HepG2 (cell line): ENCODE data around the gene IKZF3. TPM values are rescaled to one million over a fixed set of nuclear protein-coding genes. Genes with fewer than 3 reads are reported as not detected.

Experiments
- ATAC-seq: fragments of 200-7000 bp; cut with Tn5 transposase; 3 replicates; pipeline ENCODE4 v1.9.1; 2020; ENCODE audit warnings: mild to moderate bottlenecking, moderate library complexity
- BruUV-seq: library from RNA; stranded (reverse); fragments of 400-500 nt; replicated peaks from 2 replicates; lab custom pipeline; 2021; lab: Mats Ljungman, UMichigan
- CTCF ChIA-PET: fragments of 300-600 bp; formaldehyde crosslinking; extraction: SDS; loops from one replicate; lab custom pipeline; 2021; ENCODE audit warnings: low total read pairs, inconsistent platforms, low intra/inter-chr PET ratio; lab: Yijun Ruan, JAX
- POLR2A ChIA-PET: fragments of 350-600 bp; sonication (Branson Sonifier 250); formaldehyde crosslinking; loops from one replicate; lab custom pipeline; 2020; ENCODE audit warnings: antibody characterized with exemption, inconsistent platforms; lab: Yijun Ruan, JAX
- DNase-seq: peaks from one replicate; pipeline ENCODE4 v3.0.0-alpha.2; 2015; ENCODE audit warnings: low spot score
- FAIRE-seq: peaks from 3 replicates; lab custom pipeline; 2011; peaks lifted over from hg19 to GRCh38; lab: Jason Lieb, UNC
- H2AFZ ChIP-seq: one replicate; pipeline ENCODE4 v1.6.1; 2011; ENCODE audit warnings: low read length, inconsistent platforms
- H3K27ac ChIP-seq: fragments of 300-600 bp; 3 replicates; pipeline ENCODE4 v1.8.0; 2011; ENCODE audit warnings: mixed run types, mild to moderate bottlenecking, mixed read lengths, low read length, inconsistent platforms; ENCODE audit not compliant: insufficient read depth; ENCODE audit errors: extremely low read length
- H3K27me3 ChIP-seq, 2 experiments: fragments of 200-600 bp in 1 of 2; 2 replicates in 1 of 2; 3 replicates in 1 of 2; pipeline versions ENCODE4 v1.6.0 to v1.8.0; 2011; ENCODE audit warnings: low read length in 2 of 2, mild to moderate bottlenecking in 2 of 2, moderate library complexity in 2 of 2, inconsistent platforms in 1 of 2; ENCODE audit not compliant: insufficient read depth in 2 of 2, control insufficient read depth in 1 of 2
- H3K36me3 ChIP-seq, 2 experiments: fragments of 200-600 bp in 1 of 2; replicated peaks in 1 of 2; 2 replicates in 1 of 2; 3 replicates in 1 of 2; pipeline versions ENCODE4 v1.5.1 to v1.8.0; 2011; ENCODE audit warnings: low read length in 2 of 2, inconsistent platforms in 1 of 2; ENCODE audit not compliant: insufficient read depth in 2 of 2, control insufficient read depth in 1 of 2
- H3K4me1 ChIP-seq: 2 replicates; pipeline ENCODE4 v1.5.1; 2012; ENCODE audit warnings: low read length, inconsistent platforms; ENCODE audit not compliant: insufficient read depth
- H3K4me2 ChIP-seq: 2 replicates; pipeline ENCODE4 v1.6.0; 2011; ENCODE audit warnings: low read depth, low read length, inconsistent platforms
- H3K4me3 ChIP-seq, 3 experiments: fragments of 200-600 bp in 1 of 3; sonication (generic), shearing (Covaris generic) in 1 of 3; replicated peaks in 1 of 3; 2 replicates each; pipeline ENCODE4 v1.5.1; 2011 to 2016; ENCODE audit warnings: low read length in 3 of 3, inconsistent platforms in 2 of 3, low read depth in 2 of 3, mild to moderate bottlenecking in 2 of 3, control low read depth in 1 of 3, mixed read lengths in 1 of 3; ENCODE audit not compliant: insufficient read depth in 1 of 3
- H3K79me2 ChIP-seq: one replicate; pipeline ENCODE4 v1.6.1; 2011; ENCODE audit warnings: low read length, inconsistent platforms; ENCODE audit not compliant: insufficient read depth
- H3K9ac ChIP-seq: 2 replicates; pipeline ENCODE4 v1.6.0; 2011; ENCODE audit warnings: mild to moderate bottlenecking, low read depth, low read length, inconsistent platforms; ENCODE audit not compliant: insufficient read depth
- H3K9me3 ChIP-seq: 2 replicates; pipeline ENCODE4 v1.5.1; 2012; ENCODE audit warnings: mild to moderate bottlenecking, low read length
- H4K20me1 ChIP-seq: 2 replicates; pipeline ENCODE4 v1.6.0; 2011; ENCODE audit warnings: inconsistent platforms, mild to moderate bottlenecking, low read length, moderate library complexity; ENCODE audit not compliant: insufficient read depth
- ADNP ChIP-seq: sonication (generic); formaldehyde crosslinking; IDR thresholded peaks from 2 replicates; pipeline ENCODE4 v1.4.0; 2020; ENCODE audit warnings: missing genetic modification reagents
- JUNB ChIP-seq: sonication (generic); formaldehyde crosslinking; IDR thresholded peaks from 2 replicates; pipeline ENCODE4 v1.8.0; 2022; ENCODE audit warnings: missing genetic modification reagents, mild to moderate bottlenecking, borderline replicate concordance
- RFXANK ChIP-seq: IDR thresholded peaks from 2 replicates; pipeline ENCODE4 v1.6.1; 2016
- SMC3 ChIP-seq: IDR thresholded peaks from 2 replicates; pipeline ENCODE4 v1.6.1; 2011; ENCODE audit warnings: low read length, improper control_type of control experiment
- STAG1 ChIP-seq: sonication (generic); formaldehyde crosslinking; IDR thresholded peaks from 2 replicates; pipeline ENCODE4 v1.4.0; 2020; ENCODE audit warnings: missing genetic modification reagents
- WGBS: methylation state at CpG from one replicate; pipeline ENCODE4 v1.1.6; 2017; ENCODE audit warnings: low lambda C conversion rate; 5-methylcytosine and 5-hydroxymethylcytosine counted together
- in situ Hi-C: cut with HindIII; loops from 2 replicates; pipeline ENCODE4 v1.10.0; 2017; ENCODE audit warnings: low pct_unique_long_range_greater_than_20kb; ENCODE audit not compliant: extremely low pct_ligation_motif_present
- intact Hi-C: fragments of 100-400 bp; cut with micrococcal nuclease; formaldehyde crosslinking; loops from one replicate; pipeline ENCODE4 v1.10.0; 2022; ENCODE audit not compliant: unreplicated experiment
- polyA plus RNA-seq, 8 experiments: library from polyadenylated mRNA; depleted of rRNA in 3 of 8; stranded (reverse) in 7 of 8; unstranded in 1 of 8; fragments of >200 nt; fragmentation: Illumina TruSeq in 4 of 8; extraction: Trizol in 4 of 8; gene quantifications; 2 replicates each; pipeline versions ENCODE4 v1.2.1 to v1.2.3, GENCODE V29; 2011 to 2016; ENCODE audit warnings: low read depth in 4 of 8, missing spikeins in 1 of 8, mixed read lengths in 1 of 8; ENCODE audit not compliant: insufficient read depth in 1 of 8
- total RNA-seq, 5 experiments: library from RNA; depleted of rRNA; stranded (reverse); fragments of >200 nt; fragmentation: Illumina TruSeq; extraction: Trizol; gene quantifications; 2 replicates each; pipeline ENCODE4 v1.2.3, GENCODE V29; 2016; ENCODE audit warnings: low read depth in 1 of 5
- TF ChIP-seq, protein P1 (sequence below): sonication (generic); formaldehyde crosslinking; IDR thresholded peaks from 2 replicates; pipeline ENCODE4 v1.4.0; 2020; ENCODE audit warnings: mild to moderate bottlenecking, missing genetic modification reagents
- TF ChIP-seq, protein P2 (sequence below): sonication (generic); formaldehyde crosslinking; IDR thresholded peaks from 2 replicates; pipeline ENCODE4 v1.5.0; 2020; ENCODE audit warnings: mild to moderate bottlenecking, missing genetic modification reagents, moderate library complexity
- TF ChIP-seq, protein P3 (sequence below): IDR thresholded peaks from 2 replicates; pipeline ENCODE4 v1.6.1; 2012; ENCODE audit warnings: low read depth, low read length, improper control_type of control experiment

The IKZF3 gene
- total and polyA plus RNA-seq, 2 of the 13 experiments (the other 11 are each of a cell fraction or from before 2014, with no cell fraction given): not detected

DNA sequence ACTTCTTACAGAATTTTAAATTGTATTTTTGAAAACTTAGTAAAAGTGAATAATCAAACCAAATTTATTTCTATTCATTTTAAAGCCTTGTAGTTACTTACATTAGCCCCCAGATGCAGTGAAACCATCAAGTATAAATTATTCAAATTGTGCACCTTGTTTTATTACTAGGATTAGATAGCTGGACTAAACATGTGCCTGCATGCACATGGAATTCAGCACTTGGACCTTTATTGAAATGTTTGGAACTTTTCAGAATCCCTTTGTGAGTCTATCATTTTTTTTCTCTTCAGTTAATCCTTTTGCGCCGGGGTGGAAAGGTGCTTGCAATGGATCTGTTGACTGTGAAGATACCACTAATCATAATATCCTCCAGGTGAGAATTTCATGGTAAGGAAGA is 8.6 kb upstream of the IKZF3 start:
- ChIA-PET CTCF (interaction anchor here (0.6 to 1.4 kb wide), 5 partner anchors 44 to 141 kb away, joined by 3 to 14 read pairs (median 4); partner anchors contain the start of gene PSMD3), POLR2A (no interaction called here)
- no peak overlapping the region for H3K4me2 ChIP-seq
- H3K27ac ChIP-seq: no peak overlapping the region
- H3K36me3 ChIP-seq: no peaks in the 10 kb centered on the region
- no peak overlapping the region for H3K4me3 ChIP-seq
- no peak overlapping the region for H3K9ac ChIP-seq
- ATAC-seq (no peak), FAIRE-seq (no peak), DNase-seq (peak; percentile 20)
- in situ Hi-C loops: loop anchor here (5.0 kb wide), 1 partner anchor 110 kb away; the partner anchor contains the start of gene PSMD3
- H3K79me2 ChIP-seq: no peaks in the 10 kb centered on the region
- no peak overlapping the region for H2AFZ ChIP-seq
- 54% methylated on average over 2 of the region's 2 CpGs for WGBS
- BruUV-seq: no TSS peak
- TF ChIP-seq SMC3 (peak; percentile 45; the same call in 1 of the 2 replicates), ADNP (CRISPR knock-in tag) (no peak), STAG1 (CRISPR knock-in tag) (peak; percentile 70), JUNB (CRISPR knock-in tag) (no peak), RFXANK (CRISPR knock-in tag) (peak; percentile 81; the same call in 1 of the 2 replicates)
- TF ChIP-seq, protein P1, sequence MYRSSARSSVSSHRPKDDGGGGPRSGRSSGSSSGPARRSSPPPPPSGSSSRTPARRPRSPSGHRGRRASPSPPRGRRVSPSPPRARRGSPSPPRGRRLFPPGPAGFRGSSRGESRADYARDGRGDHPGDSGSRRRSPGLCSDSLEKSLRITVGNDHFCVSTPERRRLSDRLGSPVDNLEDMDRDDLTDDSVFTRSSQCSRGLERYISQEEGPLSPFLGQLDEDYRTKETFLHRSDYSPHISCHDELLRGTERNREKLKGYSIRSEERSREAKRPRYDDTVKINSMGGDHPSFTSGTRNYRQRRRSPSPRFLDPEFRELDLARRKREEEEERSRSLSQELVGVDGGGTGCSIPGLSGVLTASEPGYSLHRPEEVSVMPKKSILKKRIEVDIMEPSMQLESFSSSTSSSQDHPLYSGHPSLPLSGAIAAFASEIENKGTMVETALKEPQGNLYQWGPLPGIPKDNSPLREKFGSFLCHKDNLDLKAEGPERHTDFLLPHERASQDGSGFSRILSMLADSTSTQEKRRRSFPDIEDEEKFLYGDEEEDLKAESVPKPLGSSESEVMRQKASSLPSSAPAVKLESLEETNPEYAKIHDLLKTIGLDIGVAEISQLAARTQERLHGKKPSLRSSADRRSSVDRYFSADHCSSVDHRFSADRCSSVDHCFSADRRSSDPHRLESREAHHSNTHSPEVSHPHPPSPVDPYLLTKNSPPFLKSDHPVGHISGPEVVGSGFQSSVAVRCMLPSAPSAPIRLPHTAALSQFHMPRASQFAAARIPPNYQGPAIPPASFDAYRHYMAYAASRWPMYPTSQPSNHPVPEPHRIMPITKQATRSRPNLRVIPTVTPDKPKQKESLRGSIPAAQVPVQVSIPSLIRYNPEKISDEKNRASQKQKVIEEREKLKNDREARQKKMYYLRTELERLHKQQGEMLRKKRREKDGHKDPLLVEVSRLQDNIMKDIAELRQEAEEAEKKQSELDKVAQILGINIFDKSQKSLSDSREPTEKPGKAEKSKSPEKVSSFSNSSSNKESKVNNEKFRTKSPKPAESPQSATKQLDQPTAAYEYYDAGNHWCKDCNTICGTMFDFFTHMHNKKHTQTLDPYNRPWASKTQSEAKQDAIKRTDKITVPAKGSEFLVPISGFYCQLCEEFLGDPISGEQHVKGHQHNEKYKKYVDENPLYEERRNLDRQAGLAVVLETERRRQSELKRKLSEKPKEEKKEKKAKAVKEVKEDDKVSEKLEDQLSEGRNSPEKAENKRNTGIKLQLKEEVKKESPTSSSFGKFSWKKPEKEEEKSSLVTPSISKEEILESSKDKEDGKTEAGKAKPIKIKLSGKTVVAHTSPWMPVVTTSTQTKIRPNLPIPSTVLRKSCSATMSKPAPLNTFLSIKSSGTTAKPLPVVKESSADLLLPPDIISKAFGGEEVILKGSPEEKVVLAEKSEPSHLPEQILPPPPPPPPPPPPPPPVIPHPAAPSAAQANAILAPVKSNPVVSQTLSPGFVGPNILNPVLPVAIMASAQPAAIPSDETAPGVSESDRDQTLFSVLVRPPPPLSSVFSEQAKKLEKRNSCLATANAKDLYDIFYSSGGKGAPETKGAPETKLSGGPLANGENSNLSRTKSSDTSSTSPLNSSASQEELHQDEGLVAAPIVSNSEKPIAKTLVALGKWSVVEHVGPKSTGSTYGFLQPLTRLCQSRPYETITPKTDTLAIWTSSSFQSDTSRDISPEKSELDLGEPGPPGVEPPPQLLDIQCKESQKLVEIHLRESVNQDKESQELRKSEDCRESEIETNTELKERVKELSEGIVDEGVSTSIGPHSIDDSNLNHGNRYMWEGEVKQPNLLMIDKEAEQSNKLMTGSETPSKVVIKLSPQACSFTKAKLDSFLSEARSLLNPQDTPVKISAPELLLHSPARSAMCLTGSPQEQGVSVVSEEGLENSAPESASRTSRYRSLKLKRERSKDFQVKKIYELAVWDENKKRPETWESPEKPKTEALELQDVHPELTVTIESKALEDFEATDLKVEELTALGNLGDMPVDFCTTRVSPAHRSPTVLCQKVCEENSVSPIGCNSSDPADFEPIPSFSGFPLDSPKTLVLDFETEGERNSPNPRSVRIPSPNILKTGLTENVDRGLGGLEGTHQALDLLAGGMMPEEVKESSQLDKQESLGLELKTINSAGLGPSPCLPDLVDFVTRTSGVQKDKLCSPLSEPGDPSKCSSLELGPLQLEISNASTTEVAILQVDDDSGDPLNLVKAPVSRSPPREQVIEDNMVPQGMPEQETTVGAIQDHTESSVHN (CRISPR knock-in tag): no peak
- TF ChIP-seq, protein P2, sequence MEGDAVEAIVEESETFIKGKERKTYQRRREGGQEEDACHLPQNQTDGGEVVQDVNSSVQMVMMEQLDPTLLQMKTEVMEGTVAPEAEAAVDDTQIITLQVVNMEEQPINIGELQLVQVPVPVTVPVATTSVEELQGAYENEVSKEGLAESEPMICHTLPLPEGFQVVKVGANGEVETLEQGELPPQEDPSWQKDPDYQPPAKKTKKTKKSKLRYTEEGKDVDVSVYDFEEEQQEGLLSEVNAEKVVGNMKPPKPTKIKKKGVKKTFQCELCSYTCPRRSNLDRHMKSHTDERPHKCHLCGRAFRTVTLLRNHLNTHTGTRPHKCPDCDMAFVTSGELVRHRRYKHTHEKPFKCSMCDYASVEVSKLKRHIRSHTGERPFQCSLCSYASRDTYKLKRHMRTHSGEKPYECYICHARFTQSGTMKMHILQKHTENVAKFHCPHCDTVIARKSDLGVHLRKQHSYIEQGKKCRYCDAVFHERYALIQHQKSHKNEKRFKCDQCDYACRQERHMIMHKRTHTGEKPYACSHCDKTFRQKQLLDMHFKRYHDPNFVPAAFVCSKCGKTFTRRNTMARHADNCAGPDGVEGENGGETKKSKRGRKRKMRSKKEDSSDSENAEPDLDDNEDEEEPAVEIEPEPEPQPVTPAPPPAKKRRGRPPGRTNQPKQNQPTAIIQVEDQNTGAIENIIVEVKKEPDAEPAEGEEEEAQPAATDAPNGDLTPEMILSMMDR (CRISPR knock-in tag): peak; percentile 43
- TF ChIP-seq, protein P3, sequence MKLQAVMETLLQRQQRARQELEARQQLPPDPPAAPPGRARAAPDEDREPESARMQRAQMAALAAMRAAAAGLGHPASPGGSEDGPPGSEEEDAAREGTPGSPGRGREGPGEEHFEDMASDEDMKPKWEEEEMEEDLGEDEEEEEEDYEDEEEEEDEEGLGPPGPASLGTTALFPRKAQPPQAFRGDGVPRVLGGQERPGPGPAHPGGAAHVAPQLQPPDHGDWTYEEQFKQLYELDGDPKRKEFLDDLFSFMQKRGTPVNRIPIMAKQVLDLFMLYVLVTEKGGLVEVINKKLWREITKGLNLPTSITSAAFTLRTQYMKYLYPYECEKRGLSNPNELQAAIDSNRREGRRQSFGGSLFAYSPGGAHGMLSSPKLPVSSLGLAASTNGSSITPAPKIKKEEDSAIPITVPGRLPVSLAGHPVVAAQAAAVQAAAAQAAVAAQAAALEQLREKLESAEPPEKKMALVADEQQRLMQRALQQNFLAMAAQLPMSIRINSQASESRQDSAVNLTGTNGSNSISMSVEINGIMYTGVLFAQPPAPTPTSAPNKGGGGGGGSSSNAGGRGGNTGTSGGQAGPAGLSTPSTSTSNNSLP: peak; percentile 79; the same call in 1 of the 2 replicates
- H3K27me3 ChIP-seq: peaks cover 0 to 16% of the 10 kb centered on the region in 2 experiments; a peak in 3 of 5 replicates
- intact Hi-C loops: loop anchor here (1.0 kb wide), 1 partner anchor 108 kb away; the partner anchor contains the start of gene PSMD3
- no peaks in the 10 kb centered on the region for H3K9me3 ChIP-seq
- no peaks in the 10 kb centered on the region for H3K4me1 ChIP-seq
- no peaks in the 10 kb centered on the region for H4K20me1 ChIP-seq
